Measurements from ENCODE around the gene SRGAP1. TPM values are rescaled to one million over a fixed set of nuclear protein-coding genes. Genes with fewer than 3 reads are reported as not detected.
A peak's percentile ranks its signal among the peaks of the same experiment; 100 is the strongest.

SRGAP1 gene
- total and polyA plus RNA-seq, 2 experiments from 2014 or later: 13.0 to 29.4 TPM

- in situ Hi-C loops (cut with MboI): no loop called here
- H3K27me3 ChIP-seq (replicated peaks; ENCODE audit: insufficient read depth): no peaks in the 10 kb centered on the region
- DNase-seq: no peak
- no peak for TF ChIP-seq EZH2phosphoT487 (IDR thresholded peaks at IDR 0.05; ENCODE audit: insufficient read depth, low read depth)
- TF ChIP-seq EZH2 (IDR thresholded peaks at IDR 0.05; ENCODE audit: insufficient read depth, poor library complexity, severe bottlenecking): no peak
- no peaks in the 10 kb centered on the region for H3K9me3 ChIP-seq (ENCODE audit: low read depth)
- no peak overlapping the region for H3K4me3 ChIP-seq
- peaks cover 9% of the 10 kb centered on the region; the same call in 1 of the 2 replicates for H3F3A ChIP-seq (ENCODE audit: insufficient read depth)
- no peaks in the 10 kb centered on the region for H3K9me2 ChIP-seq (ENCODE audit: insufficient read depth)
- no peaks in the 10 kb centered on the region for H4K20me1 ChIP-seq (ENCODE audit: insufficient read depth)
- no peak overlapping the region for H3K4me2 ChIP-seq (ENCODE audit: unreplicated experiment)
- peaks cover 99% of the 10 kb centered on the region for H3K79me2 ChIP-seq (ENCODE audit: insufficient read depth)
- H3K9ac ChIP-seq: no peak overlapping the region
- H3K27ac ChIP-seq: no peak overlapping the region
- peaks cover 13% of the 10 kb centered on the region; the same call in 1 of the 2 replicates for H3K4me1 ChIP-seq (ENCODE audit: insufficient read depth)
- H2AFZ ChIP-seq: no peak overlapping the region
- H3K36me3 ChIP-seq (ENCODE audit: low read depth): no peaks in the 10 kb centered on the region
These were observed 103.7 kb downstream of the SRGAP1 start for GRCh38 chr12:63948211-63948610.

- H3F3A ChIP-seq (ENCODE audit: insufficient read depth): peaks cover 9% of the 10 kb centered on the region; the same call in 1 of the 2 replicates
- H2AFZ ChIP-seq: no peak overlapping the region
- no peaks in the 10 kb centered on the region for H4K20me1 ChIP-seq (ENCODE audit: insufficient read depth)
- TF ChIP-seq EZH2phosphoT487 (IDR thresholded peaks at IDR 0.05; ENCODE audit: insufficient read depth, low read depth): no peak
- no peak for TF ChIP-seq EZH2 (IDR thresholded peaks at IDR 0.05; ENCODE audit: insufficient read depth, poor library complexity, severe bottlenecking)
- no peak overlapping the region for H3K9ac ChIP-seq
- no peak overlapping the region for H3K27ac ChIP-seq
- H3K27me3 ChIP-seq (replicated peaks; ENCODE audit: insufficient read depth): no peaks in the 10 kb centered on the region
- WGBS, 2 experiments (ENCODE audit: low coverage in 1 of 2, low lambda C conversion rate in 2 of 2, missing lambda C conversion rate in 2 of 2): 40 to 43% methylated on average over 2 of the region's 2 CpGs
- no peak overlapping the region for H3K4me3 ChIP-seq
- no peak overlapping the region for H3K4me2 ChIP-seq (ENCODE audit: unreplicated experiment)
- H3K9me2 ChIP-seq (ENCODE audit: insufficient read depth): no peaks in the 10 kb centered on the region
- H3K79me2 ChIP-seq (ENCODE audit: insufficient read depth): peaks cover 99% of the 10 kb centered on the region
- peaks cover 13% of the 10 kb centered on the region; the same call in 1 of the 2 replicates for H3K4me1 ChIP-seq (ENCODE audit: insufficient read depth)
- in situ Hi-C loops (cut with MboI): no loop called here
- H3K36me3 ChIP-seq (ENCODE audit: low read depth): no peaks in the 10 kb centered on the region
- H3K9me3 ChIP-seq (ENCODE audit: low read depth): no peaks in the 10 kb centered on the region
- DNase-seq: no peak
These were observed 105.4 kb downstream of the SRGAP1 start for GRCh38 chr12:63949902-63950301.

- H3K79me2 ChIP-seq (ENCODE audit: insufficient read depth): peaks cover 99% of the 10 kb centered on the region
- TF ChIP-seq EZH2 (IDR thresholded peaks at IDR 0.05; ENCODE audit: insufficient read depth, poor library complexity, severe bottlenecking): no peak
- no peak for TF ChIP-seq EZH2phosphoT487 (IDR thresholded peaks at IDR 0.05; ENCODE audit: insufficient read depth, low read depth)
- in situ Hi-C loops (cut with MboI): no loop called here
These were observed 108.5 kb downstream of the SRGAP1 start for GRCh38 chr12:63952995-63953394.

GRCh38 chr12:63955831-63956666 is 111.5 kb downstream of the SRGAP1 start:
- no peaks in the 10 kb centered on the region for H4K20me1 ChIP-seq (ENCODE audit: insufficient read depth)
- no peaks in the 10 kb centered on the region; the same call in none of the 2 replicates for H3F3A ChIP-seq (ENCODE audit: insufficient read depth)
- no peaks in the 10 kb centered on the region for H3K27me3 ChIP-seq (replicated peaks; ENCODE audit: insufficient read depth)
- peaks cover 20% of the 10 kb centered on the region for H3K4me1 ChIP-seq (ENCODE audit: insufficient read depth)
- peaks cover 100% of the 10 kb centered on the region for H3K79me2 ChIP-seq (ENCODE audit: insufficient read depth)
- H3K9me3 ChIP-seq (ENCODE audit: low read depth): no peaks in the 10 kb centered on the region
- DNase-seq: peak; percentile 80
- in situ Hi-C loops (cut with MboI): no loop called here
- H3K9ac ChIP-seq: no peak overlapping the region
- H2AFZ ChIP-seq: no peak overlapping the region
- no peak for TF ChIP-seq EZH2 (IDR thresholded peaks at IDR 0.05; ENCODE audit: insufficient read depth, poor library complexity, severe bottlenecking)
- TF ChIP-seq EZH2phosphoT487 (IDR thresholded peaks at IDR 0.05; ENCODE audit: insufficient read depth, low read depth): no peak
- no peaks in the 10 kb centered on the region for H3K9me2 ChIP-seq (ENCODE audit: insufficient read depth)
- WGBS, 2 experiments (ENCODE audit: low coverage in 1 of 2, low lambda C conversion rate in 2 of 2, missing lambda C conversion rate in 2 of 2): 20 to 22% methylated on average over 9 of the region's 9 CpGs
- H3K36me3 ChIP-seq (ENCODE audit: low read depth): no peaks in the 10 kb centered on the region
- H3K4me2 ChIP-seq (ENCODE audit: unreplicated experiment): peak overlapping the region; percentile 58
- peak overlapping the region; percentile 45 for H3K27ac ChIP-seq
- peak overlapping the region; percentile 14; the same call in 1 of the 2 replicates for H3K4me3 ChIP-seq

More at GRCh38 chr12:63952995-63953394, 108.5 kb downstream of the SRGAP1 start:
- no peak for DNase-seq
- Histone ChIP-seq H3K4me3 (no peak overlapping the region), H3K9me3 (ENCODE audit: low read depth) (no peaks in the 10 kb centered on the region), H3K9me2 (ENCODE audit: insufficient read depth) (no peaks in the 10 kb centered on the region), H3K4me1 (ENCODE audit: insufficient read depth) (peaks cover 26% of the 10 kb centered on the region), H2AFZ (no peak overlapping the region), H3K27ac (no peak overlapping the region), H3K9ac (no peak overlapping the region), H3K4me2 (ENCODE audit: unreplicated experiment) (no peak overlapping the region), H3F3A (ENCODE audit: insufficient read depth) (no peaks in the 10 kb centered on the region; the same call in none of the 2 replicates), H3K36me3 (ENCODE audit: low read depth) (no peaks in the 10 kb centered on the region), H4K20me1 (ENCODE audit: insufficient read depth) (no peaks in the 10 kb centered on the region), H3K27me3 (replicated peaks; ENCODE audit: insufficient read depth) (no peaks in the 10 kb centered on the region)
- 45 to 55% methylated on average over 1 of the region's 1 CpG for WGBS, 2 experiments (ENCODE audit: low coverage in 1 of 2, low lambda C conversion rate in 2 of 2, missing lambda C conversion rate in 2 of 2)
